Esophagus squamous epithelium (tissue), 4 donors: ENCODE data around the gene HERC3.

ENCODE experiments used
- CTCF ChIP-seq, 6 experiments: fragments of 450-650 bp in 4 of 6; fragments of 200-600 bp in 2 of 6; sonication (generic) in 2 of 6; IDR thresholded peaks; one replicate each; pipeline ENCODE4 v1.5.1; 2016 to 2019; ENCODE audit warnings: antibody characterized with exemption in 6 of 6, mild to moderate bottlenecking in 4 of 6, moderate library complexity in 4 of 6
- POLR2A ChIP-seq, 4 donors: fragments of 450-650 bp; IDR thresholded peaks; one replicate each; pipeline ENCODE4 v1.6.1; 2017; ENCODE audit warnings: antibody characterized with exemption in 4 of 4, mild to moderate bottlenecking in 4 of 4, moderate library complexity in 3 of 4

- TF ChIP-seq POLR2A (IDR thresholded peaks at IDR 0.05) (no peak), CTCF (IDR thresholded peaks at IDR 0.05) (no peak)
Observed at GRCh38 chr4:88621763-88622327, 29.6 kb downstream of the HERC3 start.
